CD4-positive, alpha-beta T cell treated with Interferon alpha-2 for 1 hour (primary cell): ENCODE measurements around the gene CD44.

ENCODE experiments used
- DNase-seq, 2 donors: peaks; one replicate each; pipeline ENCODE4 v3.0.0-alpha.2; 2020 to 2022

The CD44 gene

DNA sequence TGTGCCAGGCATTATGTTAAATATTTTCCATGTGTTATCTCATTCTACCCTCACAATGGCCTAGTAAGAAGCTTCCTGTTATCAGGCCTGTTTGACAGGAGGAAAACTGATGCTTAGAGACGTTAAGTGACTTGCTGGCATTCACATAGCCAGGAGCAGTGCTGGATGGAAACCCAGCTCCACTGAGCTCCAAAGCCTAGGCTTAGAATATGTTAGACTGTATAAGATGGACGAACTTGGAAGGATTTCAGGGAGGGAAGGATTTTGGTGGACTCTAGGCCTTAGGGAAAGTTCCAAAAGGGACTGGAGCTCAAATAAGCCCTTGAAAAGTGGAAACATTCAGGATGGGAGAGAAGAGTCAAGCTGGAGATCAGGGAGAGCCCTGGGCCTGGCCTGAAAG is 2.1 kb downstream of the CD44 start:
- peak in 1 of 2 donors; percentile 23 for DNase-seq

DNA sequence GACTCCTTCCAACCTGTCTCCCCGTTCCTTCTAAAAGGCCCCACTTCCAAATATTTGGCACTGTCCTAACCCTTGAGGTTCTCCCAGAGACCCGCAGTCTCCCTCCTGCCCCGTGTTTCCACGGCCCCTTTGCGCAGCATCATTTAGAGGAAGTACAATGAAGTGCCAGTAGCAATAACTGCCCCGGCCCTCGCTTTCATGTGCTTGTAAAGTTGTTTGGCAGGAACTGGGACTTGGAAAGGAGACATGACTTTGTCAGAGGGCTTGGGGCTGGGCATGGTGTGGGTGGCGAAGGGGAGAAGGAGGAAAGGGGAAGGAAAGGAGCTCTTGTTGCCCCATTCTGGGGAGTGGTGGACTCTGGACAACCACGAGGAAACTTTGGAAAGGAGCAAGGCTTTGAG is 2.6 kb downstream of the CD44 start:
- DNase-seq, result peak; percentile 52 to 64

DNA sequence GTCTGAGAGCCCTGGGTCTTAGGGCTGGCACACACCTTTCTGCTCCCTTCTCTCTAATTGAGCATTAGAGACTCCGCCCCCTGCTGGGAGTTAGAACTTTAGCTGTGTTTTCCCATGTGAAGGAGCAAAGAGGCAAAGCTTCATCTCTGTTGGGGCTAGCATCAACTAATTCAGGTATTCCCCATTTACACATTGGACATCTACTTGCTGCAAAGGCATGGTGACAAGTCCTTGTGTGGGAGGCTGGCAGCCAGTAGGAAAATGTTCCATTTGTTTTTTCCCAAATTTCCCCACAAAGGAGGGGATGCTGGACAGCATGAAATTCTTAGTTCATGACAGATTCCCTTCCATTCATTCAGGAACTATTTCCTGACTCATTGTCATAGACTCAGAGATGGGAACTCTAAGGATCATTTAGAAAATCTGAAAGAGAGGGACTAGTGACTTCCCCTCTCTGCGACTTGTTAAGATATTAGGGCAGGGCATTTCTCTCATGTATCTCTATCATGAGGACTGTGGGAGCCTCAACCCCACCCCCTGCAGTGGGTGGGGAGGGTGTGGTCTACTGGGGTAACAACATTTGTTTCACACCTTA is 3.6 kb downstream of the CD44 start:
- peak; percentile 44 to 66 for DNase-seq

DNA sequence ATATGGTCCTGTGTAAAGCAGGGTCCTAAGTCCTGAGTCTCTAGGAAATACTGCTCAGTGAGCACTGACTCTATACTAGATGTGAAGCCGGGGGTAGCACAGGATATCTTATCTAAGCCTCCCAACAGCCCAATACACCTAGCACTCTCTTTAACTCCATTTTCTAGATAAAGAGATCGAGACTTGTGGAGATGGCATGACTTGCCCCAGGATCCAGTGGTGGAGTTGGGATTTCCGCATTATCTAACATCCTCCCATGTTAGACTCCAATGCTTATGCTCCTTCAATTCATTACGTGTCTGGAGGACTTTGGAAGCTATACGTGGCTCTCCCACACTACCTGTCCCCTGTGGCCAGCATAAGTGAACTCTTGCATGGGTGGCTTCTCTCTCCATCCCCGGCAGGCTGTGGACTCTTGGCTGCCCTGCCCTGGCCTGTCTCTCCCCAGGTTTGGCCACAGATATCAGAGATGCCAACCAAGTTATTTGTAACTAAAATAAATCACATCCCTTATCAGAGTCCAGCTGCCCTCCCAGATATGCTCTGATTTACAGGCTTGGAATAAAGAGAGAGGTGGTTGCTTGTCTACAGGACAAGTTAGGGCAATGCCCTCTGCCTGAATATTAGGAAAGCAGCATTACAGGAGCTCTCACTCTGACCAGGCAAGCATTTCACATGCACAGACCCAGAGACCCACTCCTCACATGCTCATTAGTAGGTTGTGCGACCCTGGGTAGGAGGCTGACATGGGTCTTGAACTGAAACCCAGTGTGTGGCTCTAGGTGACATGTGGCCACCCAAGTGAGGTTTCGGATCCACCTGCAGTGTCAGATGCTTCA is 4.5 kb downstream of the CD44 start:
- DNase-seq, result no peak

DNA sequence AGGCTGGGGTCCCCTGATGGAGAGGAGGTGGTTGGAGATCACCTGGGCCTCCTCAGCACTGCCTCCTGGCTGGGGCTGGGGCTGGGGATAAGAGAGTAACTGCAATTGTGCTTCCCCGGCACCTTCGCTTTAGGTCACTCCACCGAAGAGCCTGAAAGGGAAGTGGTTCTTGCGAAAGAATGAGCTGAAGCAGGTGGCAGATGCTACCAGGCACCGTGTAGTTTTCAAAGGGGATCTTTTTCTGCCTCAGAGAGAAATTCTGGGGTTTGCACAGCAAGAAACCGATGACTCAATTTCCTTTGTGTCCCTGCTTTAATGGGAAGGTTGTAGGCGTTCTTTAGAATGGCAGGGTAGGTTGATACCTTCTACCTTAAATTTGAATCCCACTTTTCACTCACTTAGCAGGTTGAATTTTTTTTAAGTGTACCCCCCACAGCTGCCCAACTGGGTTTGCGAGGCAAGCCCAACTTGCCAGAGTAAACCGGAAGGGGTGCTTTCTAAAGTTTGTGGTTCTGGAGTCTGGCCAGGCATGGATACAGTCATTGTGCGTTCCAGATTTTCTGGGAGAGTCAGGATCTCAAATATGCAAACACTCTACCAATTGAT is 5.3 kb downstream of the CD44 start:
- DNase-seq, result peak; percentile 72 to 76

DNA sequence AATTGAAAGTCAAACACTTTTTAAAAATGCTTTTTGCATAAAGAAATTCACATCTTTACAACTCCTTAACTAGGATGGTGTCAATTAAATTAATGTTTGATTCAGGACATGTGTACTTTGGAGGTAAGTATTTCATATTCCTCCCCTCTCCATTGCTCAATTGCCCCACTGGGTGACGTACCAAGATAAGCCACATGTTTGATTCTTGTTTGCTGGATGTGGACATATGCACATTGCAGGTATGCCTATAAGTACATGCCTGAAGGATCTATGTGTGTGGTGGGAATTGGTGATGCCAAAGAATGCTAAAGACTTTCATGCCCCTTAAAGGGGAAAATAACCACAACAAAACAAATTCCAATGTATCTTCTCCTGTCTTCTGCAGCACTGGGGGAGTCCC is 5.8 kb downstream of the CD44 start:
- DNase-seq, result peak in 1 of 2 donors; percentile 20

DNA sequence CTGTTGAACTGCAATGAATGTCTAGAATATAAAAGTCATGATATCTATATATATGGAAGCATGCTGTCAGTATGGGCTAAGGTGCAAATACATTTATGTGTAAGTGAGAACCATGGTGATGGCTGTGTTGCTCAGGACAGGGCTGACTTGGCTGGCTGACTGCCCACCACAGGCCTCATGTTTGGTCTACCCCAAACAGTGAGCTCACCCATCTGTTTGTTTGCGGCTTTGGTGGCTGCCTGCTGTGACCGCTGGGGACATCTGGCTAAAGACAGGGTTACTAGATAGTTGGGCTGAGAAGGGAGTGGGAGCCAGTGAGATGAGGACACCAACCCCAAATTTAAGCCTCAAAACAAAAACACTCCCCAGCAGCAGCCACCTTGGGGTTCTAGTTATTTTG is 6.3 kb downstream of the CD44 start:
- DNase-seq, result peak; percentile 48 to 61

DNA sequence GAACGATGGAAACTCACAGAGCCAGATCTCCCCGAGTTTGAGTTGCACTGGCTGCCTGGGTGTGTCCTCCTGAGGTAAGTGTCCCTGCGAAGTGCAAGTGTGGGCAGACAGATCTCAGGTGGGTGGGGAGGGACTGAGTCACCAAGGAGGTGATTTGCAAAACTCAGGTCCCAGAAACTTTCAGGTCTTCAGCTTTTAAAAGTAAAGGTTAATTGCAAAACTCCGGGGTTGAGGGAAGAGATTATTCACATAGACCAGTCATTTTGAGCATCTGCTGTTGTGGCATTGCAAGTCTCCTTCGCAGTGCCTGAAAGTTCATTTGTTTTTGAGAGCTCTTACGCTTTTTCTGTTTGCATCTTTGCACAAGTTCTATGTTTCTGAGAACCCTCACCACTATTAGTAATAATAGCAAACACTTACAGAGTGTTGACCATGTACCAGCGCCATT is 7.1 kb downstream of the CD44 start:
- DNase-seq, result peak in 1 of 2 donors; percentile 57

DNA sequence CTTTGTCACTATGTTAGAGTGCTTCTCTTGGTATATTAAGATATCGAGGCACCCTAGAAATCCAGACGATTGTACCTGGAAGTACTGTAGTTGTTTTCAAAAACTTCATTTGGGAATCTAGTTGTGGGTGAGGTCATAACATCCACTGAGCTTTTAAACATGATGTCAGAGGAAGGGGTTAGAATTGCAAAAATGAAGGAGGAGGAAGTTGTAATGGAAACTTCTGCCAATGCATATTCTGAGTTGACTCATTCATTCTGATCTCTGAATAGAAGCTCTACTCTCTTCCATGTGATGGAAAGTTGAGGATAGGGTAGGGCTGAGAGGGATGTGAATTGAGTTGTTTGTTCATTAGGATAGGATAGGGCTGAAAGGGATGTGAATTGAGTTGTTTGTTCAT is 7.7 kb downstream of the CD44 start:
- DNase-seq, result peak in 1 of 2 donors; percentile 46

DNA sequence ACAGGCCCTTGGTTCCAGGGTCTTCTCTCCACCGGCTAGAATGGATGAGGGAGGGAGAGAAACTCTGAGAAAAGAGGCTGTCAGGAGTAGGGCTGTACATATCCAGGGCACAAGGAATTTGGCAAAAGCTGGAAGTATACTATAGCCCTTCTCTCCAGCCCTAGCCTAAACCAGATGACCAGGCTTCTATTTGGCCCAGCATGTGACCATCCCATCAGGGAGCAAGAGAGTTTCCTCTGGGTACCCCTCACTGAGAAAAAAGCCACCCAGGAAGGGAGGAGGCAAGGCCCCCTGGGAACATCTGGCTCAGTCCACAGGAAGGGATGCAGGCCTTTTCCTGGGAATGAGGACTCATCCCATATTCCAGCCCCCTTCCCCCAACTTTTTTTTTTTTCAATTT is 8.3 kb downstream of the CD44 start:
- DNase-seq, result no peak

DNA sequence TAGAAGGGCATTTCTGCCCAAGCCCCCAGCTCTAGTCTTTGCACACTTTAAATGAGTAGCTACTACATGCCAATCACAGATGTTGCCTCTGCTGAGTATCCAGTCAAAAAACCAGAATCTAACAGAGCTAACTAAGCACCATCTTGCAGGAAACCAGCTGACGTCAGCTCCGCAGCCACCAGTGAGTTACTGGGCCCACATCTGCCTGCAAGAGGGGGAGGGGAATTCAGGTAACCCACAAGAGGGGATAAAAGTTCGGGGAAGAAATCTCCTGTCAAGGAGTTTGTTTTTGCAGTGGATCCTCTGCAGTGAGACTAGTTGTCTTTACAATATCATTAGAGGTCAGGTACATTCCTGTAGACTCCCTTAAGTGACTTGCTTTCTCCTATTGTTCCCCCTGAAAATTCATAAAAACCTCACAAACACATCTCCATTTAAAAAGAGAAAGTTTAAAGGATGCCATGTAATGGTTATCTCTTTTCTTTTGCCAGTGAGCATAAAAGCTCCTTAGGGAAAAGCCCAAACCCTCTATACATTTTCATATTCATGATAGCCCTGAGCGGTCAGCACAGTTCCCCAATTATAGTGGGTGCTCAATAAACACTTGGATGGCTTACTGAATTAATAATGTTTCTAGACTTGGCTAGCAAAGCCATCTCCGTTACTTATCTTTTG is 9.3 kb downstream of the CD44 start:
- DNase-seq, result peak; percentile 57 to 70

DNA sequence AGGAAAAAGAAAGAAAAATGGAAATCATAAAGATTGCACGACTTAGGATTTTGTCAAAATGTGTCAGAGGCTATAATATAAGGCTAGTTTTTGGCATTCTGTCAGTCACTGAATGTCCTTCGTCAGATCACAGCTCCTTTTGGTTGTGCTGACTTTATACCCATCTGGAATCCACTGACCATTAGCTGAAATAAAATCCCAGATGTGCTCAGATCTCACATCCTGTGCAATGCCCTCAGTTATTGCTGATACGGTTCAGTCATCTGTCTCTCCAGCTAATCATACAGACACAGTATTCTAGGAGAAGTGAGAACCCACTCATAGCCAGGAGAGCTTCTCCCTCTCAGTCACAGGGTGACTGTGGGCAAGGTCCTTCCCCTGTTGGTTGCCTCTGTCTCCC is 11.5 kb downstream of the CD44 start:
- DNase-seq, result peak in 1 of 2 donors; percentile 20

DNA sequence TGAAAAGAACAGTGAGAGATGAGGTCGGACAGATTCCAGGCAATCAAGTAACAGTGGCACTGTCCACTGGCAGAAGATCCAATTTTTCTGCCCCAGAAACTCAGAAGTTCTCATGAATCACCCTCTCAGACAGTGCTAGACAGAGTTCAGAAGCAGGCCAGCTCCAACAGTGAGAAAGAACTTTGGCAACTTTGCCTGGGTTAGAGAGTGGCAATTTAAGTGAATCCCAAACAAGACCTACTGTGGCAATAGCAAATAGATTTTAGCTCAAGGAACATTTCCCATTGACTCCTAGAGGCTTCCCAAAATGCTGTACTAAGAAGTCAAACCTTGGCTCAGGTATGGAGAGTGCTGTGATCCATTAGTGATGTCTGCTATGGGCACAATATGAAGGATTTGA is 12.3 kb downstream of the CD44 start:
- DNase-seq, result peak in 1 of 2 donors; percentile 21

DNA sequence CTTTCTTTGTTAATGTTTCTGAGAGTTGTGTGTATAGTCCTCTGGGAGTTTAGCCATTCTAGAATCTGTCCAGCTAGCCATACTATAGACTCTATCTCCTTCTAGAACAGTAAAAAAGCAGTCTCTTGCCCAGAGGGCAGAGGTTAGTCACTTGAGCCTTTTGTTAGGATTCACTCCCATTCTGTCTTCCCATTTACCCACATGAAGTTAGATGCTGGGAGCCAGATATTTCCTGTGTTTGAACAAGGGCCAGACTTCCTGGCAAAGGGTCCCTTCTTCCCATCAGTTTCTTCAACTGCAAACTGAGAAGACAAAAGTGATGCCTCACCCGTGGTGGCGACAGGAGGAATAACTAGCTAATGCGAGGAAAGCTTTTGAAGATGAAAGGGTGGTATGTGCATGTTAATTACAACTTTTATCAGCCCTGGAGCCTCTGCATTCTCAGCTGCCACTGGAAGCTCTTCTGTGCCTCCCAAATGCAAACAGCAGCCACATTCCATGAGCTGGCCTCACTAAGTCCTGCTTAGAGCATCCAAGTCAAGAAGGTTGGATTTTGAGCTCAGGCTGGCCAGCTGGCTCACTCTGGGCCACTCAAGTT is 12.8 kb downstream of the CD44 start:
- peak in 1 of 2 donors; percentile 30 for DNase-seq

DNA sequence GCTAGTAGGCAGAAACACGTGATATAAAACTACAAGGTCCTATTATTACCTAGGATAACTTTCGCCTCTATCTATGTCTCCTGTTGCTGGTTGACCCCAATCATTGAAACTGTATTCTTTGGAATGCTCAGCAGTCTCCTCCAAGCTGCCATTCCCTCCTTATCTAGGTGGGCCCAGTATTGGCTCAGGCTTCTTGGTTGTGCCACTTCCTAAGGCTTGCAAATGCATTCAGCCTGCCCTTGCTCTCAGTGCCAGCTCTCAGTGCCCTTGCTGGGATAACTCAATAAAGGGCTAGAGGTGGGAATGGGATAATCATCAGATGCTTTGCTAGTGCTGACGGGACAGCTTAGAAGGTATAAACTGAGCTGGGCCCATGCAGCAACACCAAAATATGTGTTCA is 13.6 kb downstream of the CD44 start:
- peak in 1 of 2 donors; percentile 12 for DNase-seq

DNA sequence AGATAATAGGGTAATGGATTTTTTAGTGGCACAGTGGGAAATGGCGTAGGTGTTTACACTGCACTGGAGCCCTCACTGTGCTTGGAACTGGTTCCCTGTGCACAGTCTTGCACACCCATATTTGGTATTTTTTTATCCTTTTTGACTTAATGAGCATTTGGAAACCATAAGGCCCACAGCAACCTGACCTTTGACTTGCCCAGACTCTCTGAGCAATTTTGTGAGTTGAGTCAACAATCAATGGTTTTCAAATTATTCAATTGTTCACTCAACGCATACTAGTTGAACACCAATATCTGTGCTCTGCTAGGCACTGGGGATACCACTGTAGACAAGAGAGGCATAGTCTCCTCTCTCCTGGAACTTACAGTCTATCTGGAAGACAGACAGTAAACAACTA is 14.3 kb downstream of the CD44 start:
- no peak for DNase-seq

DNA sequence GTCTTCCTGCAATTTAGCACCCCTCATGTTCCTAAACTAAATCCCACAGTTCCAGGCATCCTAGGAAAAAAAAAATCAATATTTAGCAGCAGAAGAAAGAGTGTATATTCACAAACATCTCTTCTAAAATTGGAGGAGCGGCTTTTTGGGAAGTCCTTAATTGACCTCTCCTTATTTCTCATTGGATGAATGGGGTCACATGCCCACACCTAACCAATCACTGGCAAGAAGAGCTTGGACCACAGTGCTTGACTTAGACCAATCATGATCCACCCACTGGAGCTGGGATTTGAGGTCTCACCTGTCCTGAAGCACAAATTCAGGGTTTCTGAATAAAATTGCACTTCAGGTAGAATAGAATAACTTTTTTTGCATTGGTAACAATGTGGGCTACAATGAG is 16.0 kb downstream of the CD44 start:
- no peak for DNase-seq

DNA sequence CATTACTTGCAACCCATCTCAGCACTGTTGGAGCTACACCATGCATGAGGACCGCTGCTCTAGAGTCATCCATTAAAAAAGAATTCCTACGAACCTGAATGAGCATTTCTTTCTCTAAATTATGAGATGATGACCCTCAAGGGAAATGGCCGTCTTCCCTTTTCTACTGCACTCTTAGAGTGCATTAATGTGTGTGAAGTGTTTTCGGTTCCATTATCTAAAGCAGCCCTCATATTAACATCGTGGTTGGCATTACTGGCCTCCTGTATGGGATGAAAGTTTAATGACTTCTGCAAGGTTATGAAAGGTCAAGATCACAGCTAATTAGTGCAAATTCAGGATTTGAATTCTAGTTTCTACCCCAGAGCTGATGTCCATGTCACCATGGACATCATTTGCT is 16.7 kb downstream of the CD44 start:
- no peak for DNase-seq

DNA sequence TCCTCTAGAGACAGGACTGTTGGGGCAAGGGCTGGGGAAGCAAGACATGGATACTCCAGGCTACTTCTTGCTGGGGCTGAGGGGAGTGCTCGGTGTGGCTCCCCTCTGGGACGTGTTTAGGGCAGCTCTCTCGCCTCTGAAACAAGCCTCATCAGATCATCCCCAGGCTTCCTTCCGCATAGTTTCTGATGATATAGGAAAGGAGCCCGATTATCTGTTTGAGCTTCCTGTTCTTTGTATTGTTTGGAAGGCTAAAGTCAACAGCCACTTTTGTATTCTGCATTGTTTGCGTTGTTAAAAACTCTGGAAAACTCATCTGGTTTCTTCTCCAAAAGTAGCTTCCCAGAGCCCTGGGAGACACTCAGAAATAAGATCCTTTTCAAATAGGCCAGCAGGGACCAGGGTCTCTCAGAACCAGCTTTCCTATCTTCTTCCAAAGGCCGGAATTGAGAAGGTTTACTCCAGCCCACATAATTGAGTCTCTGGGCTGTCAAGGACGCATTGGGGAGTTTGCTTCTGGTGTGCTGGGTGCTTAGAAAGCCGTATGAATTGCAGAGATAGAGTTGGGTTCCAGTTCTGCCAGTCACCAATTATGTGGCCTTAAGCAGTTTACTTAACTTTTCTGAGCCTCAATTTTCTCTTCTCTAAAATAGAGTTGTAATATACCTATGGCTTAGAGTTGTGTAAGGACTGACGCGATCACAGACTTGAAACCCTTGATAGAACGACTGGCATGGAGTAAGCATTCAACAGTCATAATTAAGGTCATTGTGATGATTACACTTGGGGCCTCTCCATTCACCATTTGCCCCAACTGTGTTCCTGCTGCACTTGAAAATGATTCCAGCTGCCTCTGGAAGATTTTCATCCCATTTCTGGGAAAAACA is 19.1 kb downstream of the CD44 start:
- no peak for DNase-seq

DNA sequence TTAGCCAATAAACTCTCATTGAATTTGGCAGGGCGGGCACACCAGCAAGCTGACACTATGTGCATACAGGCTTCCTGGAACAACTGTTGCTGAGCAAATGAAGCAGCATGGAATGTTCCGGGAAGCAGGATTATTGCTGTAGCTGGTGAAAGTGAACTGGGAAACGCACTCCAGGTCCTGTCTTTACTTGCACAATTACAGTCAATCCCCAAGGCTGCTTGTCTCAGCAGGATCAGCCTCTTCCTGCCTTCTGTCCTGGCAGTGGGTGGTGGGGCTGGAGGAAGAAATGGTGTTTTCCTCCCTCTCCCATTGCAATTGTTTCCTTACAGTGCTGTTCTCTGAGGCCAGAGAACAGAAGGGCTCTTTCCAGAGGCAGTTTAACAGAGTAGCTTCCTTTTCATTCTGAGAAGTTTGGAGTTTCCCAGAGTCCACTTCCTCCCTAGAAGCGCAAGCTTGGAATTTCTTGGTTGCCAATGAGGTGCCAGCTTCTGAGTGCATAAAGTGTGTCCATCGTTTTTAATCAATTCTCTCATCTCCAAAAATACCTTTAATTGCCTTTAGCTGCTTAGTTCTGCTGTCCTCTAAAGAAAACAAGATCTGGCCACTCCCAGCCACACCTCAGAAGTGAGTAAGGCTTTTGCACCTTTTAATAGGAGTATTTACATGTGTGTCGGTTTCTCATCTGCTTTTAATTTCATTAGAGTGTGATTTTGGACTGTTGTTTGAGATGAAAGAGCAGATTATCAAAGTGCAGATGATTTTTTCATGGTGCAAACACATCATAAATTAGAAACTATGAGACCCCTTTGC is 19.9 kb downstream of the CD44 start:
- DNase-seq, result no peak

DNA sequence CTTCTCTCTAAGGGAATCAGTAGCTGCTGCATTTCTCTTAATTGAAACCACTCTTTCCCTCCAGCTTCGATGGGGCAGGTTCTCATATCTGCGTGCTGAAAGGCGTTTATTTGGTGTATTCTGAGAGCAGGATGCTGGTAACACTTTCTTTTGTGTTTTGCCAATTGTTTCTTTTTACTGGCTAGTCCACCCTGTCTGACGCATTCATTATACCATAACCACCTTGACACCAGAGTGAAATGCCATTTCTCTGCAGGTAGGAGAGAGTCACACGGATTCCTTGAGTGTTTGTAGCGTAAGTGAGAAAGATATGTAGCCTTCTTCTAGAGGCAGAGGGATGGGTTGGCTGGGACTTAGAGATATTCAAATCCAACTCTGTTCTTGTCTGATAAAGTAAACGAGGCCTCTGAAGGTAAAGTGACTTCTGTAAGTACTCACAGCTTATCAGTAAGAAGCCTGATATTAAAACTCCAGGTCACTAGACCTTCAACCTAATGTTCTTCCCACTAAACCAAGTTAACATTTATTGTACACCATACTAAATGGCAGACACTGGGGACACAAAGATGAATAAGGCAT is 21.4 kb downstream of the CD44 start:
- DNase-seq, result peak; percentile 34 to 66
